ENCODE results near the gene MGAT4A.
"Not testable (repeated sequence)": the region's sequence is repeated elsewhere in the genome, so short reads cannot be mapped to it uniquely, and the experiment has no call there.

DNA sequence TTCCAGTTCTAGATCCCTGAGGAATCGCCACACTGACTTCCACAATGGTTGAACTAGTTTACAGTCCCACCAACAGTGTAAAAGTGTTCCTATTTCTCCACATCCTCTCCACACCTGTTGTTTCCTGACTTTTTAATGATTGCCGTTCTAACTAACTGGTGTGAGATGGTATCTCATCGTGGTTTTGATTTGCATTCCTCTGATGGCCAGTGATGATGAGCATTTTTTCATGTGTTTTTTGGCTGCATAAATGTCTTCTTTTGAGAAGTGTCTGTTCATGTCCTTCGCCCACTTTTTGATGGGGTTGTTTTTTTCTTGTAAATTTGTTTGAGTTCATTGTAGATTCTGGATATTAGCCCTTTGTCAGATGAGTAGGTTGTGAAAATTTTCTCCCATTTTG, 136.3 kb downstream of the MGAT4A start:
- TF ChIP-seq, protein P1, sequence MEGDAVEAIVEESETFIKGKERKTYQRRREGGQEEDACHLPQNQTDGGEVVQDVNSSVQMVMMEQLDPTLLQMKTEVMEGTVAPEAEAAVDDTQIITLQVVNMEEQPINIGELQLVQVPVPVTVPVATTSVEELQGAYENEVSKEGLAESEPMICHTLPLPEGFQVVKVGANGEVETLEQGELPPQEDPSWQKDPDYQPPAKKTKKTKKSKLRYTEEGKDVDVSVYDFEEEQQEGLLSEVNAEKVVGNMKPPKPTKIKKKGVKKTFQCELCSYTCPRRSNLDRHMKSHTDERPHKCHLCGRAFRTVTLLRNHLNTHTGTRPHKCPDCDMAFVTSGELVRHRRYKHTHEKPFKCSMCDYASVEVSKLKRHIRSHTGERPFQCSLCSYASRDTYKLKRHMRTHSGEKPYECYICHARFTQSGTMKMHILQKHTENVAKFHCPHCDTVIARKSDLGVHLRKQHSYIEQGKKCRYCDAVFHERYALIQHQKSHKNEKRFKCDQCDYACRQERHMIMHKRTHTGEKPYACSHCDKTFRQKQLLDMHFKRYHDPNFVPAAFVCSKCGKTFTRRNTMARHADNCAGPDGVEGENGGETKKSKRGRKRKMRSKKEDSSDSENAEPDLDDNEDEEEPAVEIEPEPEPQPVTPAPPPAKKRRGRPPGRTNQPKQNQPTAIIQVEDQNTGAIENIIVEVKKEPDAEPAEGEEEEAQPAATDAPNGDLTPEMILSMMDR (IDR thresholded peaks at IDR 0.05), result not testable (repeated sequence)
- not testable (repeated sequence) for TF ChIP-seq POLR2AphosphoS5 (IDR thresholded peaks at IDR 0.05)

Data from sigmoid colon (tissue), 4 donors.